HCT116 (cell line): ENCODE data around the gene PIK3C3. TPM values are rescaled to one million over a fixed set of nuclear protein-coding genes. Genes with fewer than 3 reads are reported as not detected.

Experiments used
- ATAC-seq: fragments of 200-7000 bp; cut with Tn5 transposase; 2 replicates; pipeline ENCODE4 v1.9.1; 2020; ENCODE audit warnings: mild to moderate bottlenecking, moderate library complexity
- BruUV-seq: library from RNA; stranded (reverse); fragments of 400-500 nt; replicated peaks from 2 replicates; lab custom pipeline; 2021; lab: Mats Ljungman, UMichigan
- CTCF ChIA-PET: fragments of 300-600 bp; sonication (Branson Sonifier 250); formaldehyde crosslinking; loops from one replicate; lab custom pipeline; 2021; ENCODE audit warnings: antibody characterized with exemption; lab: Charles Lee
- POLR2A ChIA-PET: fragments of 300-600, 350-600 bp; sonication (Branson Sonifier 250); formaldehyde crosslinking; loops from one replicate; lab custom pipeline; 2021; ENCODE audit warnings: antibody characterized with exemption; lab: Charles Lee
- RAD21 ChIA-PET, 2 experiments: fragments of 300-600 bp; sonication (Branson Sonifier 250); formaldehyde crosslinking; loops; one replicate each; lab custom pipeline; 2023; ENCODE audit warnings: low total read pairs in 2 of 2; ENCODE audit not compliant: uncharacterized antibody in 2 of 2, unreplicated experiment in 2 of 2, low non-redundant PET in 1 of 2; lab: Charles Lee
- DNase-seq: peaks from one replicate; pipeline ENCODE4 v3.0.0-alpha.2; 2010; ENCODE audit warnings: low read depth, low spot score
- H2AFZ ChIP-seq: fragments of 200-600 bp; shearing (Covaris generic), sonication (generic); 2 replicates; pipeline ENCODE4 v1.6.1; 2017; ENCODE audit warnings: low read depth, mixed run types, mixed read lengths, antibody characterized with exemption, low read length; ENCODE audit not compliant: poor library complexity, severe bottlenecking
- H3K27ac ChIP-seq: 2 replicates; pipeline ENCODE4 v1.5.1; 2012; ENCODE audit warnings: low read depth, low read length
- H3K27me3 ChIP-seq: fragments of 200-600 bp; sonication (generic); 2 replicates; pipeline ENCODE4 v1.6.1; 2016; ENCODE audit warnings: mixed run types, low read length, mixed read lengths; ENCODE audit not compliant: insufficient read depth
- H3K36me3 ChIP-seq, 2 experiments: fragments of 200-500 bp in 1 of 2; fragments of 200-600 bp in 1 of 2; sonication (Bioruptor generic) in 1 of 2; sonication (generic) in 1 of 2; 2 replicates each; pipeline versions ENCODE4 v1.5.1 to v1.6.1; 2014 to 2016; ENCODE audit warnings: low read length in 2 of 2, inconsistent platforms in 1 of 2, mixed read lengths in 1 of 2, mixed run types in 1 of 2; ENCODE audit not compliant: insufficient read depth in 2 of 2, control insufficient read depth in 1 of 2
- H3K4me1 ChIP-seq, 2 experiments: fragments of 200-600 bp in 1 of 2; sonication (generic) in 1 of 2; 2 replicates each; pipeline versions ENCODE4 v1.5.1 to v1.6.1; 2012 to 2017; ENCODE audit warnings: low read length in 2 of 2, inconsistent platforms in 1 of 2, mild to moderate bottlenecking in 1 of 2, mixed read lengths in 1 of 2, mixed run types in 1 of 2, moderate library complexity in 1 of 2; ENCODE audit not compliant: insufficient read depth in 2 of 2, control insufficient read depth in 1 of 2
- H3K4me2 ChIP-seq: fragments of 200-600 bp; sonication (generic); 2 replicates; pipeline ENCODE4 v1.6.1; 2017; ENCODE audit warnings: mixed run types, low read length, mixed read lengths
- H3K4me3 ChIP-seq, 2 experiments: fragments of 200-600 bp in 1 of 2; sonication (generic) in 1 of 2; replicated peaks in 1 of 2; 2 replicates each; pipeline ENCODE4 v1.5.1; 2011 to 2016; ENCODE audit warnings: low read length in 2 of 2, control low read depth in 1 of 2, low read depth in 1 of 2, mild to moderate bottlenecking in 1 of 2, mixed read lengths in 1 of 2, mixed run types in 1 of 2
- H3K79me2 ChIP-seq: fragments of 200-600 bp; sonication (generic); 2 replicates; pipeline ENCODE4 v1.6.1; 2017; ENCODE audit warnings: mild to moderate bottlenecking, mixed run types, low read length, moderate library complexity, mixed read lengths; ENCODE audit not compliant: insufficient read depth
- H3K9ac ChIP-seq: fragments of 200-600 bp; sonication (generic); 2 replicates; pipeline ENCODE4 v1.6.1; 2016; ENCODE audit warnings: low read length, mixed read lengths
- H3K9me2 ChIP-seq: fragments of 200-600 bp; sonication (generic), shearing (Covaris generic); 2 replicates; pipeline ENCODE4 v1.6.1; 2017; ENCODE audit warnings: mixed run types, mild to moderate bottlenecking, moderate library complexity; ENCODE audit not compliant: insufficient read depth
- H3K9me3 ChIP-seq, 2 experiments: fragments of 200-500 bp in 1 of 2; fragments of 200-600 bp in 1 of 2; sonication (Bioruptor generic) in 1 of 2; sonication (generic) in 1 of 2; 2 replicates each; pipeline ENCODE4 v1.6.1; 2014 to 2017; ENCODE audit warnings: low read length in 2 of 2, mixed read lengths in 2 of 2, inconsistent platforms in 1 of 2, low read depth in 1 of 2, mild to moderate bottlenecking in 1 of 2, mixed run types in 1 of 2, moderate library complexity in 1 of 2; ENCODE audit not compliant: control insufficient read depth in 1 of 2, insufficient read depth in 1 of 2
- H4K20me1 ChIP-seq: fragments of 200-600 bp; sonication (generic), shearing (Covaris generic); 2 replicates; pipeline ENCODE4 v1.6.1; 2017; ENCODE audit warnings: mixed run types, mild to moderate bottlenecking, moderate library complexity; ENCODE audit not compliant: insufficient read depth
- ATF3 ChIP-seq: IDR thresholded peaks from 2 replicates; pipeline ENCODE4 v1.6.1; 2012
- CBX3 ChIP-seq: IDR thresholded peaks from 2 replicates; pipeline ENCODE4 v1.6.1; 2012; ENCODE audit warnings: low read depth
- CEBPB ChIP-seq: IDR thresholded peaks from 2 replicates; pipeline ENCODE4 v1.6.1; 2012; ENCODE audit warnings: low read depth
- CTCF ChIP-seq, 3 experiments: fragments of 200-600 bp in 1 of 3; sonication (generic) in 1 of 3; IDR thresholded peaks in 2 of 3; conservative IDR thresholded peaks in 1 of 3; 2 replicates each; pipeline ENCODE4 v1.5.1; 2012 to 2017; ENCODE audit warnings: low read depth in 2 of 3, low read length in 2 of 3, antibody characterized with exemption in 1 of 3, borderline replicate concordance in 1 of 3, control low read depth in 1 of 3, mild to moderate bottlenecking in 1 of 3, mixed read lengths in 1 of 3, mixed run types in 1 of 3, moderate library complexity in 1 of 3; ENCODE audit not compliant: insufficient read depth in 1 of 3
- ELF1 ChIP-seq: IDR thresholded peaks from 2 replicates; pipeline ENCODE4 v1.6.1; 2012; ENCODE audit warnings: low read depth, borderline replicate concordance
- EZH2 ChIP-seq: fragments of 200-600 bp; sonication (generic); IDR thresholded peaks from 2 replicates; pipeline ENCODE4 v1.6.1; 2017; ENCODE audit warnings: antibody characterized with exemption, mixed run types
- EZH2phosphoT487 ChIP-seq: fragments of 200-600 bp; IDR thresholded peaks from 2 replicates; pipeline ENCODE4 v1.6.1; 2018; ENCODE audit warnings: antibody characterized with exemption, borderline replicate concordance
- JUND ChIP-seq: IDR thresholded peaks from 2 replicates; pipeline ENCODE4 v1.6.1; 2012
- POLR2A ChIP-seq: IDR thresholded peaks from 2 replicates; pipeline ENCODE4 v1.7.0; 2011; ENCODE audit warnings: borderline replicate concordance; ENCODE audit not compliant: insufficient read depth, insufficient read length; ENCODE audit errors: extremely low read depth
- POLR2AphosphoS5 ChIP-seq: IDR thresholded peaks from 2 replicates; pipeline ENCODE4 v1.6.1; 2011; ENCODE audit warnings: mild to moderate bottlenecking, low read depth, low read length, moderate library complexity
- REST ChIP-seq: IDR thresholded peaks from 2 replicates; pipeline ENCODE4 v1.6.1; 2012; ENCODE audit warnings: low read depth
- SIN3A ChIP-seq: IDR thresholded peaks from 2 replicates; pipeline ENCODE4 v1.6.1; 2012; ENCODE audit warnings: low read depth
- SP1 ChIP-seq: IDR thresholded peaks from 2 replicates; pipeline ENCODE4 v1.6.1; 2012; ENCODE audit warnings: low read depth
- SRF ChIP-seq: IDR thresholded peaks from 2 replicates; pipeline ENCODE4 v1.6.1; 2012; ENCODE audit warnings: low read depth
- TCF7L2 ChIP-seq: IDR thresholded peaks from 2 replicates; pipeline ENCODE4 v1.7.0; 2011; ENCODE audit warnings: borderline replicate concordance, inconsistent platforms; ENCODE audit not compliant: insufficient read depth, insufficient read length; ENCODE audit errors: extremely low read depth
- YY1 ChIP-seq: IDR thresholded peaks from 2 replicates; pipeline ENCODE4 v1.6.1; 2011; ENCODE audit warnings: low read length, low read depth, moderate library complexity, mild to moderate bottlenecking; ENCODE audit not compliant: insufficient replicate concordance; ENCODE audit errors: extremely low read depth
- ZNF274 ChIP-seq: fragments of 200-500 bp; sonication (Bioruptor generic); IDR thresholded peaks from 2 replicates; pipeline ENCODE4 v1.6.1; 2014; ENCODE audit warnings: mild to moderate bottlenecking, low read depth, low read length, inconsistent platforms
- intact Hi-C: fragments of 100-400 bp; cut with micrococcal nuclease; formaldehyde crosslinking; loops from 2 replicates; pipeline ENCODE4 v1.10.0; 2022
- total RNA-seq: library from RNA; stranded (reverse); gene quantifications from one replicate; pipeline ENCODE4 v1.2.1, GENCODE V29; 2021; ENCODE audit not compliant: unreplicated experiment

The PIK3C3 gene
- total RNA-seq, 1 experiment from 2014 or later: 40.4 TPM

GRCh38 chr18:41975284-41975683 lies 20.2 kb downstream of the PIK3C3 start:
- H3K36me3 ChIP-seq: peaks cover under 1 to 4% of the 10 kb centered on the region in 2 experiments; a peak in 2 of 4 replicates
- BruUV-seq: no TSS peak
- no peak for ATAC-seq
- DNase-seq: no peak
- H3K9ac ChIP-seq: no peak overlapping the region
- H2AFZ ChIP-seq: no peak overlapping the region
- H4K20me1 ChIP-seq: no peaks in the 10 kb centered on the region
- H3K27me3 ChIP-seq: no peaks in the 10 kb centered on the region
- ChIA-PET RAD21 (no interaction called here), CTCF (no interaction called here), POLR2A (no interaction called here)
- no peak overlapping the region for H3K27ac ChIP-seq
- H3K79me2 ChIP-seq: 0 out of 2 replicates have a peak, but pooled peaks cover 3% of the 10 kb centered on the region
- no peaks in the 10 kb centered on the region for H3K4me1 ChIP-seq
- no peak overlapping the region for H3K4me2 ChIP-seq
- TF ChIP-seq POLR2AphosphoS5 (no peak), CTCF (IDR thresholded peaks at IDR 0.05 in 2 of 3, conservative IDR thresholded peaks at IDR 0.05 in 1 of 3; ENCODE audit: borderline replicate concordance in 1 of 3, insufficient read depth in 1 of 3, low read depth in 2 of 3, low read length in 2 of 3) (no peak), JUND (no peak), CBX3 (no peak), ZNF274 (no peak), EZH2phosphoT487 (no peak), ATF3 (no peak), TCF7L2 (no peak), SP1 (no peak), YY1 (no peak), ELF1 (no peak), SRF (no peak), SIN3A (no peak), EZH2 (no peak), POLR2A (no peak), CEBPB (no peak), REST (no peak)
- no peaks in the 10 kb centered on the region for H3K9me3 ChIP-seq
- intact Hi-C loops: no loop called here
- no peaks in the 10 kb centered on the region for H3K9me2 ChIP-seq
- no peak overlapping the region for H3K4me3 ChIP-seq
